Ovary (tissue), 3 donors: ENCODE data around the gene STK10.

Experiments used
- POLR2A ChIP-seq: fragments of 450-650 bp; IDR thresholded peaks from one replicate; pipeline ENCODE4 v1.6.1; 2017; ENCODE audit warnings: antibody characterized with exemption, mild to moderate bottlenecking, moderate library complexity
- TF ChIP-seq, protein P1 (sequence below), 3 donors: fragments of 450-650 bp in 2 of 3; fragments of 200-600 bp in 1 of 3; IDR thresholded peaks; one replicate each; pipeline versions ENCODE4 v1.5.1 to v1.8.0; 2016 to 2022; ENCODE audit warnings: antibody characterized with exemption in 3 of 3, mild to moderate bottlenecking in 1 of 3
- donor health status: DM: no; HTN: no; CAD: no.

DNA sequence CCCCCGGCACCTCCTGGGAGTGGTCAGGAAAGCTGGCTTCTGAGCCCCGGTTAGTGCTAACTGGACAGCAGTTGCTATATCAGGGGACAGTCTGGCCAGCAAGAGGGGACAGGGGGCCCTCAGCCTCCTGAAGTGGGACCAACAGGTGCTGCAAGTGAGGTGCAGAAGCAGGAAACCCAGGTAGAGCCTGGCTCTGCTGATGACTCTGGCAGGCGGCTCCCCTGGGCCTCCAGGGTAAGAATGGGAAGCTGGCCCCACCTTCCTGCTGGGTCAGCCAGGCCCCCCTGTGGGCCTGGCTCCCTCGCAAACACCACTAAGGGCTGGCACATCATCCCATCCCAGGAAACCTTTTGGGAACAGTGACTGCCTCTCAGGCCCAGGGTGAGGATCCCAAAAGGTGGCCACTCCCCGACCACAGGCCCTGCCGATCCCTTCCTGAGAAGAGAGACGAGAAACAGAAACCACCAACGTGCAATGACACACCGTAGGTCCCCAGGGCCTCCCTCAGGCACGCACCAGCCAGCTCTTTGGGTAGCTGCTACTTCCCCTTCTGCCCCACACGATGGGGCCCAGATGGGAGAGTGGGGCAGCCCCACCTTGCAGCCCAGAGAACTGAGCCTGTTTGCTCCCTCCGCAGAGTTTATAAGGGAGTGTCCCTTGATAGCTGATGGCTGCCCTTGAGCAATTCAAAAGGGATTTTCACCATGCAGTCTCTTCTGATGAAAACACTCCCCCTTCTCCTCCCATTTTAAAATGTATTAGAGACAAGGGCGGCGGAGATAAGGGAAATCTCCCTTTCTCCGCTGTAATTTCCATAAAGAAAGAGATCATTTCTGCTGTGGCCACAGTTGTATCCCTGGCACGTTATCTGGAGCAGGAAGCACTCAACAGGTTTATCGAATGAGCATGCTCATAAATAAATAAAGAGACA is 76.8 kb downstream of the STK10 start:
- TF ChIP-seq, protein P1, sequence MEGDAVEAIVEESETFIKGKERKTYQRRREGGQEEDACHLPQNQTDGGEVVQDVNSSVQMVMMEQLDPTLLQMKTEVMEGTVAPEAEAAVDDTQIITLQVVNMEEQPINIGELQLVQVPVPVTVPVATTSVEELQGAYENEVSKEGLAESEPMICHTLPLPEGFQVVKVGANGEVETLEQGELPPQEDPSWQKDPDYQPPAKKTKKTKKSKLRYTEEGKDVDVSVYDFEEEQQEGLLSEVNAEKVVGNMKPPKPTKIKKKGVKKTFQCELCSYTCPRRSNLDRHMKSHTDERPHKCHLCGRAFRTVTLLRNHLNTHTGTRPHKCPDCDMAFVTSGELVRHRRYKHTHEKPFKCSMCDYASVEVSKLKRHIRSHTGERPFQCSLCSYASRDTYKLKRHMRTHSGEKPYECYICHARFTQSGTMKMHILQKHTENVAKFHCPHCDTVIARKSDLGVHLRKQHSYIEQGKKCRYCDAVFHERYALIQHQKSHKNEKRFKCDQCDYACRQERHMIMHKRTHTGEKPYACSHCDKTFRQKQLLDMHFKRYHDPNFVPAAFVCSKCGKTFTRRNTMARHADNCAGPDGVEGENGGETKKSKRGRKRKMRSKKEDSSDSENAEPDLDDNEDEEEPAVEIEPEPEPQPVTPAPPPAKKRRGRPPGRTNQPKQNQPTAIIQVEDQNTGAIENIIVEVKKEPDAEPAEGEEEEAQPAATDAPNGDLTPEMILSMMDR (IDR thresholded peaks at IDR 0.05), result no peak
- no peak for TF ChIP-seq POLR2A
